Stomach (tissue), 9 donors: ENCODE measurements around the gene ARPC1B. TPM values are rescaled to one million over a fixed set of nuclear protein-coding genes. Genes with fewer than 3 reads are reported as not detected.

ENCODE experiments used
- DNase-seq, 2 donors: peaks; one replicate each; pipeline versions ENCODE4 v3.0.0 to v3.0.0-alpha.2; 2013 to 2019
- H3K27ac ChIP-seq, 5 donors: fragments of 200-600 bp in 4 of 5; sonication (generic) in 4 of 5; one replicate each; pipeline ENCODE4 v1.5.1; 2013 to 2019; ENCODE audit warnings: mild to moderate bottlenecking in 1 of 5, moderate library complexity in 1 of 5
- H3K27me3 ChIP-seq, 3 donors: fragments of 200-600 bp; sonication (generic); one replicate each; pipeline ENCODE4 v1.5.1; 2017 to 2019; ENCODE audit warnings: mixed run types in 1 of 3
- H3K36me3 ChIP-seq, 4 donors: fragments of 200-600 bp; sonication (generic); 1 replicate in 3 of 4; 2 replicates in 1 of 4; pipeline ENCODE4 v1.5.1; 2016 to 2019
- H3K4me1 ChIP-seq, 4 donors: fragments of 200-600 bp; sonication (generic); one replicate each; pipeline ENCODE4 v1.5.1; 2016 to 2019
- H3K4me3 ChIP-seq, 4 donors: fragments of 200-600 bp; sonication (generic) in 3 of 4; one replicate each; pipeline ENCODE4 v1.5.1; 2016 to 2019; ENCODE audit warnings: mild to moderate bottlenecking in 1 of 4
- H3K9me3 ChIP-seq, 4 donors: fragments of 200-600 bp; sonication (generic); one replicate each; pipeline ENCODE4 v1.5.1; 2016 to 2019
- EP300 ChIP-seq: sonication (generic); formaldehyde crosslinking; IDR thresholded peaks from one replicate; pipeline ENCODE4 v1.6.1; 2017; ENCODE audit warnings: antibody characterized with exemption
- POLR2A ChIP-seq, 4 donors: fragments of 450-650 bp; IDR thresholded peaks; one replicate each; pipeline ENCODE4 v1.6.1; 2016; ENCODE audit warnings: antibody characterized with exemption in 4 of 4, control low read depth in 2 of 4, mild to moderate bottlenecking in 1 of 4, moderate library complexity in 1 of 4
- POLR2AphosphoS5 ChIP-seq, 3 donors: sonication (generic); formaldehyde crosslinking; IDR thresholded peaks; one replicate each; pipeline ENCODE4 v1.6.1; 2016; ENCODE audit warnings: antibody characterized with exemption in 3 of 3
- WGBS, 5 donors: extraction: QIAGEN DNeasy Blood & Tissue Kit in 3 of 5; methylation state at CpG; one replicate each; pipeline versions ENCODE4 v1.1.5 to v1.1.7; 2013 to 2018; 5-methylcytosine and 5-hydroxymethylcytosine counted together
- intact Hi-C: fragments of 100-400 bp; cut with DNase I; formaldehyde crosslinking; loops from one replicate; pipeline ENCODE4 v1.15.1; 2023; ENCODE audit warnings: low total_unique reads
- polyA plus RNA-seq, 3 donors: library from polyadenylated mRNA; stranded (reverse); fragments of 200-250 nt; gene quantifications; one replicate each; pipeline ENCODE4 v1.2.3, GENCODE V29; 2013
- total RNA-seq, 5 donors: library from RNA; depleted of rRNA; stranded (reverse); fragments of >200 nt; gene quantifications; one replicate each; pipeline versions ENCODE4 v1.1.0 to v1.2.3, GENCODE V29; 2014 to 2016
- TF ChIP-seq, protein P1 (sequence below), 7 experiments: fragments of 450-650 bp in 4 of 7; fragments of 200-600 bp in 3 of 7; sonication (generic) in 3 of 7; IDR thresholded peaks; one replicate each; pipeline ENCODE4 v1.5.1; 2016 to 2019; ENCODE audit warnings: antibody characterized with exemption in 7 of 7, control low read depth in 2 of 7, mild to moderate bottlenecking in 1 of 7
- donor health status: healthy with polysubstance abuse.
- donor health status: Bipolar disorder and iron deficiency.
- donor health status: healthy.

The ARPC1B gene
- total and polyA plus RNA-seq, 8 donors, result 25.1 to 229 (median 110) TPM

DNA sequence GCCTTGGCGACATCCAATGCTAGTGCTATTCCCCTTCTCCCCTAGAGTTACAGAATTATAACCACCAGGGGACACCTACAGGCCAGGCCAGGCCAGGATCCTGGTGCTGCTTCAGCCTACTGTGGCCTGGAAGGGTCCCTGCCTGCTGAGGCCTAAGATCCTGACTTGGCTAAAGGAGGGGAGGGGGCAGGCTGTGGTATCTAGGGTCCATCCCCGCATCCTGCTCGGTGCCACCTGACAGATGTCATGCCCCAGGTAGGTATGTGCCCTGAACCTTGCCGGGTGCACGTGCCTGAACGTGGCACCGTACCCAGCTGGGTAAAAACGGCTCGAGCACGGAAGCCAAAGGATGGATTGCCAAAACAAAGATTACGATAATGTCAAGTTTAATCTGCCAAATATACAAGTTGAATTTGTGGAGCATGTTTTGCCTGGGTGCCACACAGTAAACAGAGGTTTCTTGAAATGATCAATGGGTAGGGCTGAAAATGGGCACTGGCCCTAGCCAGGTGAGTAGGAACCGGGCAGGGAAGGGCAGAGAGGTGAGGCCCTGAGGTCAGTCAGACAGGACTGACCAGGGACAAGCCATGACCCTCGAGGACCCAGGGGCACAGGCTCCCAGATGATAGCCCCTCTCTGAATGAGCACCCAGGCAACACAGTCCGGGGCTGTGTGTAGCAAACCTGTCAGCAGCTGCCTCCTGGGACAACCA is 21.2 kb downstream of the ARPC1B start:
- Histone ChIP-seq H3K36me3 (peaks cover 62 to 94% (median 84%) of the 10 kb centered on the region in 4 donors), H3K4me1 (peaks cover 6 to 31% (median 25%) of the 10 kb centered on the region in 4 donors), H3K9me3 (no peaks in the 10 kb centered on the region), H3K4me3 (no peak overlapping the region), H3K27me3 (no peaks in the 10 kb centered on the region), H3K27ac (no peak overlapping the region)
- 44 to 82% (median 54%) methylated on average over 14 of the region's 14 CpGs for WGBS, 5 donors
- TF ChIP-seq EP300 (no peak), POLR2A (IDR thresholded peaks at IDR 0.05) (no peak), POLR2AphosphoS5 (IDR thresholded peaks at IDR 0.05) (no peak)
- TF ChIP-seq, protein P1, sequence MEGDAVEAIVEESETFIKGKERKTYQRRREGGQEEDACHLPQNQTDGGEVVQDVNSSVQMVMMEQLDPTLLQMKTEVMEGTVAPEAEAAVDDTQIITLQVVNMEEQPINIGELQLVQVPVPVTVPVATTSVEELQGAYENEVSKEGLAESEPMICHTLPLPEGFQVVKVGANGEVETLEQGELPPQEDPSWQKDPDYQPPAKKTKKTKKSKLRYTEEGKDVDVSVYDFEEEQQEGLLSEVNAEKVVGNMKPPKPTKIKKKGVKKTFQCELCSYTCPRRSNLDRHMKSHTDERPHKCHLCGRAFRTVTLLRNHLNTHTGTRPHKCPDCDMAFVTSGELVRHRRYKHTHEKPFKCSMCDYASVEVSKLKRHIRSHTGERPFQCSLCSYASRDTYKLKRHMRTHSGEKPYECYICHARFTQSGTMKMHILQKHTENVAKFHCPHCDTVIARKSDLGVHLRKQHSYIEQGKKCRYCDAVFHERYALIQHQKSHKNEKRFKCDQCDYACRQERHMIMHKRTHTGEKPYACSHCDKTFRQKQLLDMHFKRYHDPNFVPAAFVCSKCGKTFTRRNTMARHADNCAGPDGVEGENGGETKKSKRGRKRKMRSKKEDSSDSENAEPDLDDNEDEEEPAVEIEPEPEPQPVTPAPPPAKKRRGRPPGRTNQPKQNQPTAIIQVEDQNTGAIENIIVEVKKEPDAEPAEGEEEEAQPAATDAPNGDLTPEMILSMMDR (IDR thresholded peaks at IDR 0.05), result no peak
- intact Hi-C loops, result no loop called here
- DNase-seq, result no peak

DNA sequence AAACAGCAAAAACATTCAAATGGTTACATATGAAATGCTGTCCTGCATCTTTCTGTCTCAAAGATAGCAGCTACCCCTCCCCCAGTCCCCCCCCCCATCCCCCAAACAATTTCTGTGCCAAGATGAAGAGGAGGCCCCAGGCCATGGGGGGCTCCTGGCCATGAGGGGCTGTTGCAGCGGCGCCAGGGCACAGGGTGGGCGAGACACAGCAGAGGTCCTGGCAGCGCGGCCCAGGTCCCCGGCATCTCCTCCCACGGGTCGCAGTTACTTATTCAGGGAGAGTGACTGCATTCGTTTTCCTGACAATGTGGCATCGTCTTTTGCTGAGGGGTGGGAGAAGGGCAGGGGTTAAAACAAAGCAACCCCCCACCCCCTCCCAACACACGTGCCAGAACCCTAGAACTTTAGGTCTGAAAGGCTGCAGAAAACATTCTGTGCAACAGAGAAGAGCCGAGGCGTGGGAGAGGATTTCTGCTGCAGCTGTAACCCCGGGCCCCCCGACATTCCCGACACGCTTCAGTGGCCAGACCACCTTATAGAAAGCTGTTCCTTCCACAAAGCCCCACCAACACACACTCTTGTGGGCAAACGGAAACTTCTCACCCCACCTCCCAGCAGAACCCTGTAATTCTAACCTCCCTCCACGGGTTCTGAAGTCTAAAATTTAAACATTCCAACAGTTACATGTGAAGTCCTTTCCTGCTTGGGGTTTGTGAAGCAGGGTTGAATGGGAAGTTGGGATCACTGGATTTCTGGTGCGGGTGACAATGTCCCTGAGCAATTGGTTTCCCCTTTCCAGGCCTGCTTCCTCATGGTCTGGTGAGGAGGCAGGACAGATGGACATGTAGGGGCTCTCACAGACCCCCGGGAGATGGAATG is 22.1 kb downstream of the ARPC1B start:
- no peak overlapping the region for H3K4me3 ChIP-seq
- peaks cover 6 to 28% (median 25%) of the 10 kb centered on the region in 4 donors for H3K4me1 ChIP-seq
- no peaks in the 10 kb centered on the region for H3K27me3 ChIP-seq
- DNase-seq, result no peak
- TF ChIP-seq POLR2AphosphoS5 (IDR thresholded peaks at IDR 0.05) (no peak), EP300 (no peak), POLR2A (IDR thresholded peaks at IDR 0.05) (no peak)
- TF ChIP-seq, protein P1 (IDR thresholded peaks at IDR 0.05), result no peak
- peaks cover 61 to 94% (median 84%) of the 10 kb centered on the region in 4 donors for H3K36me3 ChIP-seq
- no peak overlapping the region for H3K27ac ChIP-seq
- 76 to 81% (median 80%) methylated on average over 19 to 21 of the region's 21 CpGs for whole genome bisulfite sequencing, 5 donors
- intact Hi-C loops, result no loop called here
- no peaks in the 10 kb centered on the region for H3K9me3 ChIP-seq

- TF ChIP-seq EP300, result no peak
- no peak for TF ChIP-seq POLR2A (IDR thresholded peaks at IDR 0.05)
- TF ChIP-seq, protein P1 (IDR thresholded peaks at IDR 0.05), result no peak
- TF ChIP-seq POLR2AphosphoS5 (IDR thresholded peaks at IDR 0.05), result no peak
- 84 to 89% (median 86%) methylated on average over 15 to 18 of the region's 18 CpGs for WGBS, 5 donors
- intact Hi-C loops, result no loop called here
Observed at GRCh38 chr7:99397297-99397983, 22.9 kb downstream of the ARPC1B start.

DNA sequence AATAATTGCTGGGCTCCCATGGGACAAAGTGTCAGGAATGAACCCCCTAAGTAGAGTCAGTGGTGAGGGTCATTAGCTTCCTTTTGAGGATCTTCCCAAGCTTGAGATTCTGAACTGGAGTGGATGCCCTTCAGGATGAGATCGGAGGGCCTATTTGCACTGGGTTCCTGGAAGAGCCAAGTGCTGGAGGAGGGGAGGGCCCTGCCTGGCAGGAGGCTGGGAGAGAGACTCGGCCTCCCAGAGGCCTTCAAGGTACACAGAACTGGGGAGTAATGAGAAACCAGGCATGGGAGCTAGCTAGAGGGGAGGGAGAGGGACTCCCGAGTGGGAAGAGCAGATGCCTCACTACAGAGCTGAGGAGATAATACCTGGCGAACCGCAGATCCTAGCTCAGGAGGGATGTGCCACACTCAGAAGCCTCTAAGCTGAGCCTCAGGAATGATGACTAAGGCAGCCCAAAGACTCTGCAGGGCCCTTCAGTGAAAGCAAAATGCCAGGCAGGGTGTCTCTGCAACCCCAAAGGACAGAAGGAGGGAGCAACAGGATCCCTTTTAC is 24.4 kb downstream of the ARPC1B start:
- intact Hi-C loops, result no loop called here
- Histone ChIP-seq H3K4me3 (no peak overlapping the region), H3K9me3 (no peaks in the 10 kb centered on the region), H3K27ac (no peak overlapping the region), H3K27me3 (no peaks in the 10 kb centered on the region), H3K4me1 (peaks cover 0 to 9% (median 5%) of the 10 kb centered on the region in 4 donors), H3K36me3 (peaks cover 82 to 100% (median 99%) of the 10 kb centered on the region in 4 donors)
- TF ChIP-seq EP300 (no peak), POLR2A (IDR thresholded peaks at IDR 0.05) (no peak), POLR2AphosphoS5 (IDR thresholded peaks at IDR 0.05) (no peak)
- TF ChIP-seq, protein P1 (IDR thresholded peaks at IDR 0.05), result no peak
- DNase-seq, result no peak
- WGBS, 5 donors, result 63 to 84% (median 72%) methylated on average over 5 of the region's 5 CpGs

More at GRCh38 chr7:99397297-99397983, 22.9 kb downstream of the ARPC1B start:
- Histone ChIP-seq H3K4me1 (peaks cover 2 to 22% (median 20%) of the 10 kb centered on the region in 4 donors), H3K9me3 (no peaks in the 10 kb centered on the region), H3K36me3 (peaks cover 69 to 96% (median 87%) of the 10 kb centered on the region in 4 donors), H3K4me3 (no peak overlapping the region), H3K27ac (no peak overlapping the region), H3K27me3 (no peaks in the 10 kb centered on the region)
- no peak for DNase-seq
